ENCODE data around the gene VAV2.

VAV2 gene

DNA sequence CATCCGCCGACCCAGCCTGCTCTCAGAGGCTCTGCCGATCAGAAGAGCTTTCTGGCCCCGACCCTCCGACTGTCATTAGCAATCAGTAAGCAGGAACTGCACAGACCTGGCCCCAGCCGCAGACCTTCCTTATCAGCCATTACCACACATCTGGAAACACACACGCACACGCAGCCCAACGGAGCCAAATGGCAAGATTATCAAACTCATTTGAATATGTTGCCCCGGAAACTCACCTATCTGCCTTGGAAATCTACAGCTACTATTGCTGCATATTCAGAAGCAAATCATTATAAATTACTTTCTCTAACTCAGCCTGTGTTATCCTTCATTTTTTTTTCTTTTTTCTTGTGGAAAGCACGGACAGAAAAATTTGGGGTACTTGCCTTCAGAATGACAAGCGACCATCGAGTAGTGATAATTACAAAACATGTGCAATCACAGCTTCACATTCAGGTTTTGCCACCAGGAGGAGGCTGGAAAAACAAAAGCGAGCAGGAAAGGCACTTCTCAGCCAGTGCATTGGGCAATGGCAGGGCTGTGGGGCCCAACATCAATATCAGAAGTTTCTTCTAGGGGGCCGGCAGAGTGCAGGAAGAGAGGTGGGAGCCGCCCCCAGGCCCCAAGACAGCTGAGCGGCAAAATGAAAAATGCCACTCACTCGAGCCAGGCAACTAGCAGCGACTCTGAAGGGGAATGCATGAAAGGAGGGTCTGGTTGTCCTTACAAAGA, 122.3 kb downstream of the VAV2 start:
- Histone ChIP-seq H3K9me3 (peaks cover 25% of the 10 kb centered on the region), H3K36me3 (peaks cover 31% of the 10 kb centered on the region), H4K20me1 (peaks cover 73% of the 10 kb centered on the region), H3K27ac (no peak overlapping the region), H3K9ac (no peak overlapping the region), H3K27me3 (no peaks in the 10 kb centered on the region), H3K4me2 (peak overlapping the region; percentile 15), H3K4me1 (peaks cover 38% of the 10 kb centered on the region), H3K4me3 (no peak overlapping the region)
- no peak for TF ChIP-seq Cebpa-rat (IDR thresholded peaks at IDR 0.05)

DNA sequence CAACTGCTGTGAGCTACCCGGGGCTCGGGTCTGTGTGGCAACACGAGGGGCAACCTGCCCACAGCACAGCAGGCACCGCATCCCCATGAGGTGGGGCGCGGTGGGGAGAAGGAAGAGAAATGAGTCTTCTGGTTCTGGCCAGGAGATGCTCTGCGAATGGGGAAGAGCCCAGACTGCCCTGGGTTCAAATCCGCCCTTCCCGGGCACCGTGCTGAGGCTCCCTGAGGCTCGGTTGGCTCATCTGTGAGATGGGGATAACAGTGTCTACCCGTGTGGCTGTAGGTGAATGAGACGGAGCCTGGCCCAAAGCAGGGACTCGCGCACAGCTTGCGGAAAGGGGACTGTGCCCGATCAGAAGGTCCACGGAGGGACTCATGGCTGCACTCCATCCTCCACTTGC, 123.9 kb downstream of the VAV2 start:
- Histone ChIP-seq H3K36me3 (peaks cover 34% of the 10 kb centered on the region), H3K9me3 (peaks cover 25% of the 10 kb centered on the region), H3K27me3 (no peaks in the 10 kb centered on the region), H3K9ac (no peak overlapping the region), H3K4me1 (peaks cover 38% of the 10 kb centered on the region), H3K27ac (no peak overlapping the region), H4K20me1 (peaks cover 73% of the 10 kb centered on the region), H3K4me3 (no peak overlapping the region), H3K4me2 (no peak overlapping the region)
- TF ChIP-seq Cebpa-rat (IDR thresholded peaks at IDR 0.05): no peak

DNA sequence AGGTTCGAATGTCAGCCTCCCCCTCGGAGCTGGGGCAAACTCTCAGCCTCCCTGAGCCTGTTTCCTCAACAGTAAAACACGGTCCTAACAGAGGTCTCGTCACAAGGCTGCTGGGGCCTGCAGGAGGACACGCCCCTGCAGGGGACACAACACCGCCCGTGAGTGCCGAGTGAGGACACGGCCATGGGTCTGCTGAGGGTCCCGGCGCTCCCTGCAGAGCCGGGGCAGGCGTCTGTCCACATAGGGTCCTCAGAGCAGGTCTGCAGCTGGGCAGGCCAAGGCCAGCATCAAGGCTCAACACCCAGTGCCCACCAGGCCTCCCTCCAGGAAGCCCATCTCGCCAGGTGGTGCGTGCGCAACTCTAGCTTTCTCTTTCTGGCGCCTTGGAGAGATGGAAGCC, 125.2 kb downstream of the VAV2 start:
- peaks cover 77% of the 10 kb centered on the region for H4K20me1 ChIP-seq
- no peak for TF ChIP-seq Cebpa-rat (IDR thresholded peaks at IDR 0.05)
- H3K27me3 ChIP-seq: no peaks in the 10 kb centered on the region
- H3K4me1 ChIP-seq: peaks cover 41% of the 10 kb centered on the region
- H3K4me2 ChIP-seq: no peak overlapping the region
- peaks cover 34% of the 10 kb centered on the region for H3K36me3 ChIP-seq
- no peak overlapping the region for H3K27ac ChIP-seq
- H3K4me3 ChIP-seq: no peak overlapping the region
- H3K9me3 ChIP-seq: peaks cover 25% of the 10 kb centered on the region
- no peak overlapping the region for H3K9ac ChIP-seq

DNA sequence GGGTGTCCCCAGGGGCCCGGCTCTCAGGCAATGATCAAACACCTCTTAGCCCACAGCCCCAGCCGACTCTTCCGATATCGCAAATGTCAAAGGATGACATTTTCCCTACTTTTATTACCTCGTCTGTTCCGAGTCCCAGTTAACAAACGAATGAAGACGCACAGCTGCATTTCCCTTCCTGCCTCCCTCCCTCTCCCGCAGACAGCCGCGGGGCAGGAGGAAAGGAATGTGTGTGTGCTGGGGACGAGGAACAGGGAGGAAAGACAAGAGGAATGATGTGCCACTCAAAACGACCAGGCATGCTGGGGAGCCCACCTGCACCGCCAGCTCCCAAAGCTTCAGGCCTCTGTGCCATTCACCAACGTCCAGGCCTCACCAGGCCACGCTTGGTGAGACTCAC, 128.1 kb downstream of the VAV2 start:
- no peak overlapping the region for H3K4me3 ChIP-seq
- H3K27ac ChIP-seq: peak overlapping the region; percentile 60; the same call in 1 of the 2 replicates
- H3K4me2 ChIP-seq: peak overlapping the region; percentile 90
- peaks cover 75% of the 10 kb centered on the region for H4K20me1 ChIP-seq
- H3K9me3 ChIP-seq: peaks cover 25% of the 10 kb centered on the region
- TF ChIP-seq Cebpa-rat (IDR thresholded peaks at IDR 0.05): no peak
- H3K9ac ChIP-seq: peak overlapping the region; percentile 61; the same call in 1 of the 2 replicates
- peaks cover 39% of the 10 kb centered on the region for H3K4me1 ChIP-seq
- no peaks in the 10 kb centered on the region for H3K27me3 ChIP-seq
- peaks cover 54% of the 10 kb centered on the region for H3K36me3 ChIP-seq

GRCh38 chr9:133863257-133863592, 128.9 kb downstream of the VAV2 start:
- Histone ChIP-seq H3K4me3 (peak overlapping the region; percentile 42; the same call in 1 of the 2 replicates), H3K4me1 (peaks cover 42% of the 10 kb centered on the region), H3K27ac (peak overlapping the region; percentile 60; the same call in 1 of the 2 replicates), H4K20me1 (peaks cover 75% of the 10 kb centered on the region), H3K4me2 (peak overlapping the region; percentile 90), H3K27me3 (no peaks in the 10 kb centered on the region), H3K36me3 (peaks cover 59% of the 10 kb centered on the region), H3K9me3 (peaks cover 25% of the 10 kb centered on the region), H3K9ac (peak overlapping the region; percentile 61)
- no peak for TF ChIP-seq Cebpa-rat (IDR thresholded peaks at IDR 0.05)

DNA sequence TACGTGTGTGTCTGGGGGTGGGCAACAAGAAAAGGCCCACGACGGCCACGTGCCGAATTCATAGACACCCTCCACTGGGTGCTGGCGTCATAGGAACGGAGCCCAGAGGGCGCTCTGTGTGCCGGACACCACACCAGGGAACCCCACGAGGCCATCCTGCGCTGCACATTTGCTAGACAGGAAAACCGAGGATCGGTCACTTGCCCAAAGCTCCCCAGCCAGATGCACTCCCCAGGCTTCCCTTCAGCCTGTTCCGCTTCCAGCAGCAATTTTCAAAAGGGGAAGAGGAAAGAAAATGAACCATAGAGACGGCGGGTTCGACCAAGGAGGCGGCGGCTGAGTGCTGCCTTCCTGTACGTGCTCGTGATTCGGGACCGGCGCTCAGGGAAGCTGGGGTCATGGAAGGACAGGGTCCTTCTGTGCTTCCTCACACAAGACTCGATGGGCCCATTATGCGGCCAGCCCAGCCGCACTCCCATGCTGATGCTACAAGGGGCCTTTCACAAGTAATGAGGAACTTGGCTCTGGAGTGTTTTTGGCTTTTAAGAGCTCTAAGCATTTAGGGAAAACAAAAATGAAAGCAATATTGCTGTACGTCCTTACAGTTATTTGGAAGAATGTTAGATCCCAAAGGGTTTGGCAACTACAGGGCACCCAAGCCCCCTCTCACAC, 129.4 kb downstream of the VAV2 start:
- H3K4me2 ChIP-seq: peak overlapping the region; percentile 90
- H3K27ac ChIP-seq: peak overlapping the region; percentile 60; the same call in 1 of the 2 replicates
- no peaks in the 10 kb centered on the region for H3K27me3 ChIP-seq
- H3K4me3 ChIP-seq: peak overlapping the region; percentile 42; the same call in 1 of the 2 replicates
- peaks cover 47% of the 10 kb centered on the region for H3K4me1 ChIP-seq
- peaks cover 75% of the 10 kb centered on the region for H4K20me1 ChIP-seq
- H3K36me3 ChIP-seq: peaks cover 55% of the 10 kb centered on the region
- peaks cover 25% of the 10 kb centered on the region for H3K9me3 ChIP-seq
- peak overlapping the region; percentile 61 for H3K9ac ChIP-seq
- TF ChIP-seq Cebpa-rat (IDR thresholded peaks at IDR 0.05): no peak

DNA sequence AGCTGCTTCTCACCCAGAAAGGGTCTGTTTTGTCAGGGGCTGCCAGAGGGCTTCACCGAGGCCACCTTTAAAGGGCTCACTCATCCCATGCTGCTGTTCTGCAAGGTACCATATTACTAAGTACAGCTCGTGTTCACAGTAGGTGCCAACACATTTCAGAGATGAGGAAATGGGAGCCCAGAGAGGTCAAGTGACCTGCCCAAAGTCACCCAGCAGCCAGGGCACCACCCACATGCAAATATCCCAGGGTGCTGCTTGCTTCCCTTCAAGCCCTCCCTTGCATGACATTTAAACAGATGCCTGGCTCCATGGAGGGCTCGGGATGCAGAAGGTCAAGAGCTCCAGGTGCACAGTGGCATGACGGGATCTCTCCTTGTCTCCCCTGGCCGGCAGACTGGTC, 130.4 kb downstream of the VAV2 start:
- Histone ChIP-seq H3K9ac (no peak overlapping the region), H3K27ac (no peak overlapping the region), H3K4me1 (peaks cover 58% of the 10 kb centered on the region), H3K36me3 (peaks cover 45% of the 10 kb centered on the region), H3K9me3 (peaks cover 18% of the 10 kb centered on the region), H4K20me1 (peaks cover 75% of the 10 kb centered on the region), H3K4me2 (no peak overlapping the region), H3K4me3 (no peak overlapping the region), H3K27me3 (no peaks in the 10 kb centered on the region)
- no peak for TF ChIP-seq Cebpa-rat (IDR thresholded peaks at IDR 0.05)

GRCh38 chr9:133861086-133861485, 131.0 kb downstream of the VAV2 start:
- Histone ChIP-seq H3K4me3 (no peak overlapping the region), H3K27ac (no peak overlapping the region), H3K4me2 (no peak overlapping the region), H3K36me3 (peaks cover 47% of the 10 kb centered on the region), H3K9me3 (peaks cover 12% of the 10 kb centered on the region), H3K27me3 (no peaks in the 10 kb centered on the region), H4K20me1 (peaks cover 78% of the 10 kb centered on the region), H3K4me1 (peaks cover 61% of the 10 kb centered on the region), H3K9ac (no peak overlapping the region)
- no peak for TF ChIP-seq Cebpa-rat (IDR thresholded peaks at IDR 0.05)

DNA sequence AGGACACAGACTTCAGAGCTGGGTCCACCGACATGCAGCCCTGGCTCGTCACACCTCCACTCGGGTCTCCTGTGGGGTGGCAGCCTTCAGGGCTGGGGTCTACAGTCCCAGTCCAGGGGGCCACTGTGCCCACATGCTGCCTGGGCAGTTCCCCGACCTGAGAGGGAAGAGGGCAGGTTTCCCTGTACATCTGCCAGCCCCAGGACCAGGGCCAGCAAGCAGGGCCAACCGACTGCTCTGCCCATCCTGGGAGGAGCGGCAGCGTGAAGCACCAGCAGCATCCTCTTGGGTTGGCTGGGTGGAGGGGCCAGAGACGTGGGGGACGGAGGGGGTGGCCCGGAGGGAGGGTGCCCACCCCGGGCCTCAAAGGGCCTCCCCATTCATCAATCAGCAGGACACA, 133.4 kb downstream of the VAV2 start:
- peaks cover 44% of the 10 kb centered on the region for H3K36me3 ChIP-seq
- no peaks in the 10 kb centered on the region for H3K9me3 ChIP-seq
- H3K4me2 ChIP-seq: no peak overlapping the region
- no peak for TF ChIP-seq Cebpa-rat (IDR thresholded peaks at IDR 0.05)
- peaks cover 87% of the 10 kb centered on the region for H4K20me1 ChIP-seq
- H3K9ac ChIP-seq: no peak overlapping the region
- no peaks in the 10 kb centered on the region for H3K27me3 ChIP-seq
- H3K4me1 ChIP-seq: peaks cover 54% of the 10 kb centered on the region
- H3K4me3 ChIP-seq: no peak overlapping the region
- no peak overlapping the region for H3K27ac ChIP-seq

- H3K36me3 ChIP-seq: peaks cover 44% of the 10 kb centered on the region
- peak overlapping the region; percentile 43 for H3K4me2 ChIP-seq
- H3K9ac ChIP-seq: no peak overlapping the region
- H3K4me3 ChIP-seq: no peak overlapping the region
- H3K27me3 ChIP-seq: no peaks in the 10 kb centered on the region
- H3K27ac ChIP-seq: no peak overlapping the region
- TF ChIP-seq Cebpa-rat (IDR thresholded peaks at IDR 0.05): no peak
- no peaks in the 10 kb centered on the region for H3K9me3 ChIP-seq
- H3K4me1 ChIP-seq: peaks cover 45% of the 10 kb centered on the region
- H4K20me1 ChIP-seq: peaks cover 87% of the 10 kb centered on the region
These were observed 134.5 kb downstream of the VAV2 start for GRCh38 chr9:133857639-133858038.
